Esophagus muscularis mucosa (tissue), 3 donors: ENCODE results near the gene UCK1.

Experiments used
- POLR2A ChIP-seq: fragments of 450-650 bp; IDR thresholded peaks from one replicate; pipeline ENCODE4 v1.6.1; 2017; ENCODE audit warnings: antibody characterized with exemption, moderate library complexity, mild to moderate bottlenecking, low read depth
- TF ChIP-seq, protein P1 (sequence below), 3 experiments: fragments of 200-600 bp in 2 of 3; fragments of 450-650 bp in 1 of 3; sonication (generic) in 2 of 3; IDR thresholded peaks; one replicate each; pipeline ENCODE4 v1.5.1; 2017 to 2019; ENCODE audit warnings: antibody characterized with exemption in 3 of 3, mild to moderate bottlenecking in 2 of 3, moderate library complexity in 1 of 3

DNA sequence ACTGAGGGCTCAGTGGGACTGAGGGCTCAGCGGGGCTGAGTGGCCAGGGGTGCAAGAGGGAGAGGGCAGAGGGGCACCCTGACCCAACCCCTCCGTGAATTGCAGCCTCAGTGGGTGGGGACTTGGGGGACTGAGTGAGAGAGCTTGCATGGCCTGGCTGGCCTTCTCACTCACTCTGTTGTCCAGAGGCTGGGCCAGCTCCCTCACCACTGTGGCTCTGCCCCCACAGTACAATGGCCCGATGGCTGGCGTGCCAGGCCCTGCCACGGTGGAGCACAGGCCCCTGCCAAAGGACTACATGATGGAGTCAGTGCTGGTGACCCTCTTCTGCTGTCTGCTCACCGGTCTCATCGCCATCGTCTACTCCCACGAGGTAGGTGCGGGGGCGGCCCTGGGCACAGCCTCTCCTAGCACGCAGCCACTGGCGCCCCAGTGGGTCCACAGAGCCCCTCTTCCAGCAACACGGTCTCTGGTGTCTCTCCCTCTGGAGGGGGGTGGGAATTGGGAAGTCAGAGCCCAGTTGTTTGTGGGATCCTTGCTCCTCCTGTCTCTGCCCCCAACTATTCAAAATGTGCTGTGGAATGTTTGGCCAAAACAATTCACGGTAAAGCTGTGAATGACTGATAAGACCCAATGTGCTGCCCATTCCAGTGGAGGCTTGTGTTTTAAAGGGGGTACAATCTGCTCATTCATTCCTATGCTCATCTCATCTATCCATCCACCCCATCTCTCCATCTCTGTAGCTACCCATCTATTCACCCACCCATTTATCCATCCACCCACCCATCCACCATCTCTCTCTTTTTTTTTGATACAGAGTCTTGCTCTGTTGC, 25.0 kb upstream of the UCK1 start:
- TF ChIP-seq, protein P1, sequence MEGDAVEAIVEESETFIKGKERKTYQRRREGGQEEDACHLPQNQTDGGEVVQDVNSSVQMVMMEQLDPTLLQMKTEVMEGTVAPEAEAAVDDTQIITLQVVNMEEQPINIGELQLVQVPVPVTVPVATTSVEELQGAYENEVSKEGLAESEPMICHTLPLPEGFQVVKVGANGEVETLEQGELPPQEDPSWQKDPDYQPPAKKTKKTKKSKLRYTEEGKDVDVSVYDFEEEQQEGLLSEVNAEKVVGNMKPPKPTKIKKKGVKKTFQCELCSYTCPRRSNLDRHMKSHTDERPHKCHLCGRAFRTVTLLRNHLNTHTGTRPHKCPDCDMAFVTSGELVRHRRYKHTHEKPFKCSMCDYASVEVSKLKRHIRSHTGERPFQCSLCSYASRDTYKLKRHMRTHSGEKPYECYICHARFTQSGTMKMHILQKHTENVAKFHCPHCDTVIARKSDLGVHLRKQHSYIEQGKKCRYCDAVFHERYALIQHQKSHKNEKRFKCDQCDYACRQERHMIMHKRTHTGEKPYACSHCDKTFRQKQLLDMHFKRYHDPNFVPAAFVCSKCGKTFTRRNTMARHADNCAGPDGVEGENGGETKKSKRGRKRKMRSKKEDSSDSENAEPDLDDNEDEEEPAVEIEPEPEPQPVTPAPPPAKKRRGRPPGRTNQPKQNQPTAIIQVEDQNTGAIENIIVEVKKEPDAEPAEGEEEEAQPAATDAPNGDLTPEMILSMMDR (IDR thresholded peaks at IDR 0.05), result no peak
- no peak for TF ChIP-seq POLR2A
